ENCODE results near the gene CDK11B. TPM values are rescaled to one million over a fixed set of nuclear protein-coding genes. Genes with fewer than 3 reads are reported as not detected.
A peak's percentile ranks its signal among the peaks of the same experiment; 100 is the strongest.

CDK11B gene
- total RNA-seq, 1 donor from 2014 or later: 26.6 TPM

DNA sequence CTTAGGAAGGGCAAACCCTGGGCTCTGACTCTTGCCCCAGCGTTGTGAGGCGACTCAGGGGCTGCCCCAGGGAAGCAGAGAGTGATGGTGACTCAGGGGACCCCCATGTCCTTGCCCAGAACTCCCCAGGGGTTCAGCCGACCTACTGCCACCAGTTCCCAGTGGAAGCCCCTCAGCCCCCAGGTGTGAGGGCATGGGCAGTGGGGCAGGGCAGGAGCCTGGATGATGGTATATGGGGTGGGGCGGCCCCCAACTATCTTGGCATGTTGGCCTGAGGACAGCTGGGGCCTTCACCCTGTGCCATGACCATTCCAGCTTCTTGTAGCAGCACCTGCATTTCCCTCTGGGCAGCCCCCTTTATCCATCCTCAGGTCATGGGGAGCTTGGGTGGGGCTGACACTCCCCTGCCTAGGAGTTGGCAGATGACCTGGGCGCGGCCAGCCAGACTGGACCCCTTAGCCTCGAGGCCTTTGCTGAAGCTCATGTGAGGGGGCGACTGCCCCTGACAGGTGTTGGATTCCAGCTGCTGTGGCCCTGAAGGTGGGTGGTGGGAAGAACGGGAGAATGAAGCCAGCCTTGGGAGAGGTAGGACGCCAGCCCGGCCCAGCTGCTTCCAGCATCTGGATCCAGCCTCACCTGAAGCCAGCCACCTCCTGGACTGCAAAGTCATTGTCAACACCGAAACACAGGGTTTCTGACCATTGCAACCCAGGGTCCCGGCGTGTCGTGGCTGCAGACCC is 57.1 kb downstream of the CDK11B start:
- TF ChIP-seq, protein P1, sequence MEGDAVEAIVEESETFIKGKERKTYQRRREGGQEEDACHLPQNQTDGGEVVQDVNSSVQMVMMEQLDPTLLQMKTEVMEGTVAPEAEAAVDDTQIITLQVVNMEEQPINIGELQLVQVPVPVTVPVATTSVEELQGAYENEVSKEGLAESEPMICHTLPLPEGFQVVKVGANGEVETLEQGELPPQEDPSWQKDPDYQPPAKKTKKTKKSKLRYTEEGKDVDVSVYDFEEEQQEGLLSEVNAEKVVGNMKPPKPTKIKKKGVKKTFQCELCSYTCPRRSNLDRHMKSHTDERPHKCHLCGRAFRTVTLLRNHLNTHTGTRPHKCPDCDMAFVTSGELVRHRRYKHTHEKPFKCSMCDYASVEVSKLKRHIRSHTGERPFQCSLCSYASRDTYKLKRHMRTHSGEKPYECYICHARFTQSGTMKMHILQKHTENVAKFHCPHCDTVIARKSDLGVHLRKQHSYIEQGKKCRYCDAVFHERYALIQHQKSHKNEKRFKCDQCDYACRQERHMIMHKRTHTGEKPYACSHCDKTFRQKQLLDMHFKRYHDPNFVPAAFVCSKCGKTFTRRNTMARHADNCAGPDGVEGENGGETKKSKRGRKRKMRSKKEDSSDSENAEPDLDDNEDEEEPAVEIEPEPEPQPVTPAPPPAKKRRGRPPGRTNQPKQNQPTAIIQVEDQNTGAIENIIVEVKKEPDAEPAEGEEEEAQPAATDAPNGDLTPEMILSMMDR (IDR thresholded peaks at IDR 0.05; ENCODE audit: unreplicated experiment): no peak
- Mint-ChIP-seq H3K27ac (no peak overlapping the region), H3K27me3 (ENCODE audit: low read depth) (peaks cover 60% of the 10 kb centered on the region), H3K9me3 (no peaks in the 10 kb centered on the region), H3K36me3 (no peaks in the 10 kb centered on the region), H3K4me1 (peaks cover 7% of the 10 kb centered on the region), H3K4me3 (no peak overlapping the region)
- DNase-seq (ENCODE audit: low spot score in 2 of 2, unreplicated experiment in 2 of 2): no peak

DNA sequence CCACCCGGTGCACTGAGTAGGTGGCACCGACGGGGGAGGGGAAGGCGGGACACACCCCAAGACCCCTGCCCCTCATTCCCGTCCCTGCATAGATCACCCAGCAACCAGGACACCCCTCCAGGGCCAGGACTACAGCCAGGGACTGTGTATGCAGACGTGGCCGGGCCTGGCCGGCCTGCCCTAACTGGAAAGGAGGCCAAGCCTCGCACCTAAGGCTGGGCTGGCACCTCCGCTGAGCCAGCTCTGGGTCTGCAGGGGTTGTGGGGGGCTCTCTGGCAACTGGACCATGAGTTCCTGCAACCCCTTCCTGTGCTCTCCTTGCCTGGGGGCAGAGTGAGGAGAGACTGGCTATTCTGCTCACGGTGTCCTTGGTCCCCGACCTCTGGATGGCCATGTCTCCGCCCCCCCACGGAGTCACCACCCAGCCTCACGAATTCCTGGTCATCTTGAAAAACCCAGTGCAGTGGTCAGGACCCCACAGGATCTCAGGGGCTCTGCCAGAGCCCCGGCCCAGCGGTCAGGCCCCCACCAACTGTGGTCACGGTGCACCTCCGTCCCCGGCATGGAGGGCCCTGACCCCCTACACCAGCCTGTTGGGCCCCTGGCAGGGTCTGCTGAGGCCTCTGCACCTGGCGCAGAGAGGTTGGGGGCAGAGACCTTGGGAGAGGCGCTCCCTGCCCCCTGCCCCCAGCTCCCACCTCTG is 57.8 kb downstream of the CDK11B start:
- no peak for DNase-seq (ENCODE audit: low spot score in 2 of 2, unreplicated experiment in 2 of 2)
- H3K4me1 Mint-ChIP-seq: peaks cover 7% of the 10 kb centered on the region
- TF ChIP-seq, protein P1 (IDR thresholded peaks at IDR 0.05; ENCODE audit: unreplicated experiment): no peak
- peaks cover 60% of the 10 kb centered on the region for H3K27me3 Mint-ChIP-seq (ENCODE audit: low read depth)
- no peaks in the 10 kb centered on the region for H3K9me3 Mint-ChIP-seq
- no peak overlapping the region for H3K27ac Mint-ChIP-seq
- peak overlapping the region; percentile 60 for H3K4me3 Mint-ChIP-seq
- H3K36me3 Mint-ChIP-seq: no peaks in the 10 kb centered on the region

DNA sequence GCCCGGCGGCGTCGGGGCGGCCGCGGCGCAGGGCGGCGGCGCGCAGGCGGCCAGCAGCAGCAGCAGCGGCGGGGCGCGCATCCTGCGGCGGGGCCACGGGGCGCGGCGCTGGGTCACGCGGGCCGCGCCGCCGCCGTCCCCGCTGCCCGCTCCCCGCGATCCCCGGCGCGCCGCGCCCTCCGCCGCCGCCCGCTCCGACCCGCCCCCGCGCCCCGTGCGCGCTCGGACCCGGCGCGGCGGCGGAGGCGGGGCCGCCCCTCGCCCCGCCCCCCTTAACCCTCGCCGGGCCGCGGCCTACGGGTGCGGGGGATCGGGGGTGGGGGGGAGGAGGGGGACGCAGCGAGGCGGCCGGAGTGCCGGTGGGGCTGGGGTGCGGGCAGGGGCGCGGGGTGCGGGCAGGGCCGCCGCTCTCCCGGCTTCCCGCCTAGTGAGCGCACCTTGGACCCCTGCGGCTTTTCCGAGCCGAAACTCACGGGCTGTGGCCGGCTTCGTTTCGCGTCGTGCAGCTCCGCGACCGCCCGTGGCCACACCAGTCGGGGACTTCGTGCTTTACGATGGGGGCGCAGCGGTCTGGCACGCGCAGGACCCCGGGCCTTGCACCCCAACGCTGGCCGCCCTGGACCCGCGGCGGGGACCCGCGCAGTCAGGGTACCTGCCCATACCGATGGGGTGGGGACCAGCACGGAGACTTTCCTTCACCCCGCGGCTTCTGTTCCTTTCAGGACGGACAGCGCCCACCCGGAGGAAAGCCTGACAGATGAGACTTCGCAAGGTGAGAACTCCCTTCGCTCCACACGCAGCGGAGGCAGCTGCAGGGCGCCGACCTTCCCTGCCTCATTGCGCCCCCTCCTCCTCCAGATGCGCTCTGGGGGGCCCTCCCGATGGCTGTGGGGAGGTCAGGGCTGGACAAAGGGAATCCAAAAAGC is 58.6 kb downstream of the CDK11B start, which contains the start of gene FNDC10:
Gene FNDC10, minus strand, starts transcription at position 201 of the 926 bp plus-strand sequence. Its CDS starts 120 bp downstream, at position 81.
- H3K4me1 Mint-ChIP-seq: peaks cover 7% of the 10 kb centered on the region
- no peaks in the 10 kb centered on the region for H3K9me3 Mint-ChIP-seq
- H3K36me3 Mint-ChIP-seq: no peaks in the 10 kb centered on the region
- TF ChIP-seq, protein P1 (IDR thresholded peaks at IDR 0.05; ENCODE audit: unreplicated experiment): no peak
- peak within 1 kb of the TSS; percentile 71 for H3K4me3 Mint-ChIP-seq
- DNase-seq (ENCODE audit: low spot score in 2 of 2, unreplicated experiment in 2 of 2): no peak
- no peak within 1 kb of the TSS for H3K27ac Mint-ChIP-seq
- H3K27me3 Mint-ChIP-seq (ENCODE audit: low read depth): peaks cover 60% of the 10 kb centered on the region

DNA sequence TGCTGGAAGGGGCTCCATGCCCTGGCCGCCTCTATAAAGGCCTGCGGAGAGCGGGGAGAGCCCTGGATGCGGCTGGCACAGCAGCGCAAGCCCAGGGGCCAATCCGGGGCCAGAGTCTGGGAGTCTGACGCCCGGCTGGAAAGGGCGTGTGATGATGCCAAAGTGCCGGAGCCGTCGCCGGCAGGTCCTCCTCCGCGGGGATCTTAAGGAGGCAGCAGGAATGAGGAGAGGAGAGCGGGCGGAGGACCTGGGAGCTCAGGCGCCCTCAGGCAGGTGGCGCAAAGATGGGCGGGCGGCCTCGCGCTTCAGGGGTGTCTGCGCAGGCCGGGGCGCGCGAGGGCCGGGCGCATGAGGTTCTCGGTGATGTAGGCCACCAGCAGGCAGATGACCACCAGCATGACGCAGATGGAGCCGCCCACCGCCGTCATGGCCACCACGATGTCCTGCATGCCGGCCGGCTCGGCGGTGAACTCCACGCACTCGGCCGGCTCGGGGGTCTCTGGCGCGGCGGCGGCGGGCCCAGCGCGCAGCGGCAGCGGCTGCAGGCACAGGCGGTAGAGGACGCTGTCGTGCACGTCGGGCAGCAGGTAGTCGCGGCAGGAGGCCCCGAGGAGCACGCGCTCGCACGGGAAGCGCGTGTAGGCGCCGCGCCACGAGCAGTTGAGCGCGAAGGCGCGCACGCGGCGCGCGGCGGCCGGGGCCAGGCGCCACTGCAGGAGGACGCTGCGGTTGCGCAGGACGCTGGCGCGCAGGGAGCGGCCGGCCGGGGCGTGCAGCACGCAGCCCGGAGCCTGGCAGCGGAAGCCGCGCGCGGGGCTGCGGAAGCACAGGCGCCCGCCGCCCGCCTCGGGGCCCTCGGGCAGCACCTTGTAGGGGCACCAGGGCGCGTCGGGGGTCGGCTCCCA is 59.5 kb downstream of the CDK11B start:
- no peak overlapping the region for H3K27ac Mint-ChIP-seq
- DNase-seq (ENCODE audit: low spot score in 2 of 2, unreplicated experiment in 2 of 2): no peak
- H3K9me3 Mint-ChIP-seq: no peaks in the 10 kb centered on the region
- TF ChIP-seq, protein P1 (IDR thresholded peaks at IDR 0.05; ENCODE audit: unreplicated experiment): no peak
- H3K4me1 Mint-ChIP-seq: peaks cover 7% of the 10 kb centered on the region
- H3K36me3 Mint-ChIP-seq: no peaks in the 10 kb centered on the region
- peak overlapping the region; percentile 71 for H3K4me3 Mint-ChIP-seq
- H3K27me3 Mint-ChIP-seq (ENCODE audit: low read depth): peaks cover 55% of the 10 kb centered on the region

DNA sequence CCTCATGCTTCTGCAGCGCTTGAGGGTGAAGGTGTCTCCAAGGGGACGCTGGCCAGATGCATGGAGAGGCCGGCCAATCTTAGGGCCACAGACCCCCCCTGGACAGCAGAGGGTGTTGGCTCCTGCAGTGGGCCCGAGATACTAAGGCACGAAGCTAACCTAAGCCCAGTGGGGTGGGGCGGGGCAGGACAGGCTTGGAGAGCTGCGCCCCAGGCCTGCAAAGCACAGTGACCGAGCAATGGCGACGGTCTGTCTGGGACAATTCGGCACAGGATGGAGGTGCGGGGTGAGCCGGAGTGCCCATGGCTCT is 60.1 kb downstream of the CDK11B start:
- H3K36me3 Mint-ChIP-seq: no peaks in the 10 kb centered on the region
- peak overlapping the region; percentile 71 for H3K4me3 Mint-ChIP-seq
- H3K9me3 Mint-ChIP-seq: no peaks in the 10 kb centered on the region
- peaks cover 55% of the 10 kb centered on the region for H3K27me3 Mint-ChIP-seq (ENCODE audit: low read depth)
- TF ChIP-seq, protein P1 (IDR thresholded peaks at IDR 0.05; ENCODE audit: unreplicated experiment): no peak
- H3K27ac Mint-ChIP-seq: no peak overlapping the region
- no peak for DNase-seq (ENCODE audit: low spot score in 2 of 2, unreplicated experiment in 2 of 2)
- peaks cover 7% of the 10 kb centered on the region for H3K4me1 Mint-ChIP-seq
